Fibroblast of skin of scalp (primary cell): ENCODE measurements around the gene ENAH.

Experiments
- DNase-seq: peaks from one replicate; pipeline ENCODE4 v3.0.0-alpha.2; 2013

Gene ENAH

DNA sequence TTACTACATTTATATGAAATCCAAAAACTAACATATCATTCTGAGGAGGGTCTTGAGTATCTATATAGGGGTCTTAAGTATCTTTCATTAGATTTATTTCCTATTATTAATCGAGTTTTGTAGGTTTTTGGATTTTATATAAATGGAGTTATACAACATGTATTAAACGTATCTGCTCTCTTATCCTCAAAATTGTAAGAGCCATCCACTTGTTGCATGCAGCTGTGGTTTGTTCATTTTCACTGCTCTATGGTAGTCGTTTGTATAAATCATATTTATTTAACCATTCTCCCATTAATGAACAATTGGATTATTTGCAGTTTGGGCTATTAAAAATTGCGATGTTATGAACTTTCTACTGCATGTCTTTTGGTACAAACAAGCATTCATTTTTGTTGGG lies 97.1 kb downstream of the ENAH start:
- no peak for DNase-seq

DNA sequence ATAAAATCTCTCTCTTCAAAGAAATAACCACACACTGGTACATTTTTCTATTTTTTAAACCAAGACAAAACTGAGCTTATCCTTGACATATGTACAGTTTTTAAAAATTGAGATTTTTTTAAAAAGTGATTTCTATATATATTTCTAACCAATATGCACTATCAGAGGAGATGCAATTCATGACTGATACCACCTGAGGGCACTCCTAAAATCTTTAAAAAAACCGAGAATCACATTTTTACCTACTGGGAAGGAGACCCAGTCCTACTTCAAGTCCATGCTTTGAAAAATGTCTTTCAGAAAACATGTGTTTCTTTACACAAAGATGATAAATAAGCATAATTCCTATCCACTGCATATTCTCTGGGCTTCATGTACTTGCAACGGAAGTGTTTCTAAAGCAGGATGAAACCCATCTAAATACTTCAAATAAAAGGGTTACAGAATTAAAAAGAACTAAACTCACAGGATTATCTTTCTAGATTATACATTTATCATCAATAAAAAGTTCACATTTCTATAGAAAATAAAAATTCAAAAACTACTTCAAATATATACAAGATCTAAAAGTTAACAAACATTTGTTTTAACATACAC lies 98.6 kb downstream of the ENAH start:
- DNase-seq: peak; percentile 27

DNA sequence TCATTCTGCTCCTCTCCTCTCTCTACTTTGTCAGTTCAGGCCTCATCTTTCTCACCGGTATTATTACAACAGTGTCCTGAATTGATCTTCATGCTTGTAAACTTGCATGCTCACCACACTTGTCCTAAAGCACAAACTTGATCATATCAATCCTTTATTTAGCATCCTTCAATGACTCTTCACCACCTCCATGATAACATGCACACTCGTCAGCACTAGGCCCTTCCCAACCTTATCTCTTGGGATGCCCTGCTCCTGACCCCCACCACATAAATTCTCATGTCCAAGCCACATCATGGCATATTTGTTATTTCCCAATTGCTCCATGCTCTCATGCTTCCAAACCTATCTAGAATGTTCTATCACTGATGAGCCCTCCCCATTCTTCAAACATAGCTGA lies 103.1 kb downstream of the ENAH start:
- no peak for DNase-seq

DNA sequence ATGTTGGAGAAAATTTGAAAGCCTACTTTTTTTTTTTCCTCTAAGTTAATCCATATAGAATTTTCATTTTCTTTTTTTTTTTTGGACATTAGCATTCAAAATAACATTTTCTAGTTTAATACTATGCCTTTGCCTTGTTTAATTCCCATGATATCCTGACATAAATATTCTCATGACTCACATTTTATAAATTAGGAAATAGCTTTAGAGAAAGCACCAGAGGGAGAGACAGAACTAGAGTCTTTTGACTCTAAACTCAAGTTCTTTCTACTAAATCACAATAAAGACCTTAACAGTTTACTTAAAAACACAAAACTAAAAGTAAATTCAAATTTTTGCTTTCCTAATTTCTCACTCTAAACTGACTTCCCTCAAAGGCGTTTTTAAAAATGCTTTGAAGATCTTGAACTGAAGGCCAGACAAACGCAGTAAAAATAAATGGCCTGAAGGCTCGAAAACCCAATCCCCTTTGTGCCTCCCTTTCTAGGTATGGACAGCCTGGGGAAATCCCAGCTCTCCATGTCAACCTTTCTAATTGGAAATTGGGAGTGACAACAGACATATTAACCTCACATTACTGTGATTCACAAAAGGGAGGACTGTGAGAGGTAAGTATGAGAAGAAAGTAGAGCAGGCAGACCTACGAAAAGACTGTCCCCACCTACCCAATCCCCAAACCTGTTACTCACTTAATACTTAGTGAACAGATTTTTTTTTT lies 104.6 kb downstream of the ENAH start:
- DNase-seq: peak; percentile 38

DNA sequence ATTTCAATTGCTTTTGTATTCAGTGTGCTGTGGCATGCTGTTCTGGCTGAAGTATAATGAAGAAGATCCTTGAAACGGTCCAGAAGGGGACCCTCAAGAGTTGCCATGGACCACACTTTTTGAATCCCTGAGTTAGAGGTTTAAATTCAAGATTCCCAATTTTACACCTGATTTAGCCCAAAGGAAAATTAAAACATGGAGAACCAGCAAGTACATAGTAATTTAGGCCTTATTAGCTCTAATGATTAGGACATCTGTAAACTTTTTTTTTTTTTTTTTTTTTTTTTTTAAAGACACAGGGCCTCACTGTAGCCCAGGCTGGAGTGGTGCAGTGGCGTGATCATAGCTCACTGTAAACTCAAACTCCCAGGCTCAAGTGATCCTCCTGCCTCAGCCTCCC lies 107.3 kb downstream of the ENAH start:
- DNase-seq: no peak

DNA sequence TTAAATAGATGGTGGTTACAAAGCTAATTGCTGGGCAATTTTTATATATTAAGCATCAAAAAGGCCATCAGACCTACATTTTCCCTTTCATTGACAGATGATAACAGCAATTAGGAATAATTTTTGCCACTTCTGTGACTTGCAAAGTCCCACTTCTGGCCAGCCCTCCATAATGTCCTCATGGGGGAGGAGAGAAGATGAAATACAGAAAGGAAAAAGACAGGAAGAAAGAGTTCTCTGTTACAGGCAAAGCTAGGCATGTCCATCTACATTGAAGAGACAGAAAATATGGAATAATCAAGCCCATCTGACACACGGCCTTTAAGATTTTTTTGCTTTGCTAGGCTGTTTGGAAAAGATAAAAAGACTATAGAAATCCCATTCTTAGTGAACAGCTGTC lies 108.0 kb downstream of the ENAH start:
- DNase-seq: no peak

DNA sequence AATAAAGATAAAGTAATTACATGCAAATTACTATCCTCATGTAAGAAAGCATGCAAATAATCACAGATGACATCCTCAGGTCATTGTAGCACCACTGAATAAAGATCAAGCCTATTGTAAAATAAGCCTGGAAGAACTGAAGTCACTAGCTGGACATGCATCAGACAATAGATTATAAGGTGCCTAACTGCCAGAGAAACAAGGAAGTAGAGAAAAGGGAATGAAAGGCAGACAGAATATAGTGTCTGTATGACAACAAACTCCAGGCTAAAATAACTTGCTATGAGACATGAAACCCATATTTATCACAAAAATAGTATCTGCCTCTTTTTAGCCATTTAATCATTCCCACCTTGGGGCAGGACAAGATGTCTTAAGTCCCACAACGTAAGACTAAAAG lies 108.7 kb downstream of the ENAH start:
- no peak for DNase-seq

DNA sequence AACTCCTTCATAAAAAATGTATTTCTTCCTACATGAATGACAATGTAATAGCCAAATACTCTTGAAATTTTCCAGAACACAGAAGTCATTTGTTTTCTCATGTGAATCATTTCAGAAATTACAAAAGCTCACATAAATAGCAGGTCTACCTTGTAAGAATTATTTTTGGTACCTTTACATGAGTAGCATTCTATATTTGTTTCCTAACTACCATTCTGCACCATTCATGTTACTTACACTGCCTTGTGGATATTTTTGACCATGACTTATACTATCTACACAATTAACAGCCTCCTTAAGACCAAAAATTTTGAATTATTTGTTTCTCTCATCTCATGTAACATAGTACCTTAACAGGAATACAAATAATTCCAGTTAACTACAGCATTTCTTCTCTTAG lies 109.6 kb downstream of the ENAH start:
- DNase-seq: no peak

DNA sequence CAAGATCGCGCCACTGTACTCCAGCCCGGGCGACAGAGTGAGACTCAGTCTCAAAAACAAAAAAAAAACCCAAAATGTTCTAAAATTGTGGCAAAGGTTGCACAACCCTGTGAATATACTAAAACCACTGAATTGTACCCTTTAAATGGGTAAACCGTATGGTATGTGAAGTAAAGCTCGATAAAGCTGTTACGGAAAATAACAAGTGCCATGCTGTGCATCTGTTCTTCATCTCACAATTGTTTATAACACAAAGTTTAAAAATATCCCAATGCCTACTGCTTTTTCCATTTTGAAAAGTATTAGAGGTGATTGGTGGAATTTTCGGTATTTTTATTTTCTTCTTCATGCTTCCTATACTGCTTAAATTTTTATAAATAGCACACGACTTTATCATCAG lies 111.5 kb downstream of the ENAH start:
- no peak for DNase-seq

DNA sequence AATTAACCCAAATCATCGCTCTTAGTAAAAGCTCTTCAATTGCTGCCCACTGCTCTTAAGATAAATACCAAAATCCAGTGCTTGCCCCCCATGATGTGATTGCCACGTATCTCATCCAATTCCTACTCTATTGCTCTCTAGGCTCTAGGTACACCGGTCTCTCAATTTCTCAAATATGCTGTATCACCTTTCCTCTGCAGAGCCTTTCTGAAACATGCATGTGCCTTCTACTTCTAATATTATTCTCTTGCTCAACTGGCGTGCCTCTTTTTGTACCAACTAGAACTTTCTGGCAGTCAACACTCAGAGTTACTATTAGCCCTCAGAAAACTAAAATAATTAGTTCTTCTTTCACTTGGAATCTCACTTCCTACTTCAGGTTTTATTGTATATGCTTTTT lies 113.3 kb downstream of the ENAH start:
- DNase-seq: no peak

DNA sequence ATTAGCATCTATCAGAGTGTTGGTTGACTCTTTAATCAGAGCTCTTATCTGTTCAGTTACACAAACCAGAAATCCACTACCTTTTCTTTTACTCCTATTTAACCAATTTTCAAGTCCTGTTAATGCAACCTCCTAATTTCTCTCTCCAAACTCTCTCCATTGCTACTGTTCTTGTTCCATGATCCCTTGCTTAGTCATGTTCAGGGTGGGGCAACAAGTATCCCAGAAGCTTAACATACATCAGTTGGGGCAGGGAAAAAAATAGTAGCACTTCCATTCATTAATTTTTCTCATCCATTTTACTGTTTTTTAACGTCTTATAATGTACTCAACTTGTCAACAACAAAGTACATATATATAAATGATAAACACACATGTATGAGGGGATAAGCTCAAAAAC lies 113.9 kb downstream of the ENAH start:
- DNase-seq: no peak

DNA sequence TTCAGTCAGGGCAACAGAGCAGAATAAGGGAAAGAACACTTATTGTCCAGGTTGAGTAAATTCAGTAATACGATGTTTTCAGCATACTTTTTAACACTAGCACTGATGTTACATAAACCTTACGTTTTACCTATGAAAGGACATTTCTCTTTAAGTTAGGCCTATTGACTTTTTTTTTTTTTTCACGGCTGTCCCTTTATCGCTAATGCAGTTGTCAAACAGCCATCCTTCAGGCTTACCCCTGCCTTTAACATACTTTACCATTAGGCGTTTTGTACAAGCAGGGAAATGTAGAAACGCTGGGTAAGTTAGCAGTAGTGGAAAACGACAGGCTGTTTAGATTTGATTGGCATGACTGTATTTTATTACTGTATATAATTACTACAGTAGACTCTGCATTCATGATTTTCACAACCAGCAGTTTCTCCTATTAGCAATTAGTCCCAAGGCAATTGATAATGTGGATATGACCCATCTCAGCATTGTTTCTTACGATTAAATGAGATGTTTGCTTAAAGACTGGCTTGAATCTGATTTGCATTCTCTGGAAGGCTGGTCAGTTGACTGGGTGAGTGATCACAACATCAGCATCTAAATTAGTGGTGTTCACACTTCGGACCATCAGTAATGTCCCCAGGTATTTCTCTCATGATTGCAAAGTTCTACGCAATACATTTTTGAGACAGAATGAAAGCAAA lies 115.2 kb downstream of the ENAH start:
- DNase-seq: no peak

DNA sequence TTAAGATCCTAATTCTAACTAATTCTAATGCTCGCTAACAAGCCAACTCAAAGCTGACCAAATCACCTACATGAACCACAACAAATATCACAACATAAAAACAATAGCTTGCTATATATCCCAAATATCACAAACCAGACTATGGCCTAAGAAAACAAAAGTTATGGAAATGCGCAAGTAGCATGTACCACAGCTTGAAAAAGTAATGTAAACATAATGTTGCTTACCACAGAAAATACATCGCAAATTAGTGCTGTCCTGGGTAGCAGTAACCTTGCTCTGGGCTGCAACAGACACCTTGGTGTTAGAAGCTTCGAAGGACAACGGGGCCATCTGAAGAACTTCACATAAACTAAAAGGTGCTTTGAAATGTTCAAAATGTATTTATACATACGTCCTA lies 117.6 kb downstream of the ENAH start:
- DNase-seq: no peak

DNA sequence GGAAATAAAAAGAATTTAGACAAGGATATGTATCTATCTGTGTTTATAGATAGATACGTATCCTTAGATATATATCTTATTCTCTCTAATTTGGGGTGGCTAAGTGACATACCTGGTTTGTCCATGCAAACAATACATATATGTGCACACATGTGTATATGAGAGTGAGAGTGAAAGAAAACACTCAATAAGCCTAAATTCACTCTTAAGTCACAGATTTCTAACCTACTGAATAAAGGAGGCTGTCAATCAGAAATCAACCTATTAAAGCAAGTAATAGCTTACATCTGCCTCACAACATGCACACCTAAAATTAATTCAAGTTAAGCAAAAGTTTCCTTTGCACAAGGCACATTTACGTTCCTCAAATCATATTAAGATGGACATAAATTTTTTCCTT lies 118.2 kb downstream of the ENAH start:
- no peak for DNase-seq

DNA sequence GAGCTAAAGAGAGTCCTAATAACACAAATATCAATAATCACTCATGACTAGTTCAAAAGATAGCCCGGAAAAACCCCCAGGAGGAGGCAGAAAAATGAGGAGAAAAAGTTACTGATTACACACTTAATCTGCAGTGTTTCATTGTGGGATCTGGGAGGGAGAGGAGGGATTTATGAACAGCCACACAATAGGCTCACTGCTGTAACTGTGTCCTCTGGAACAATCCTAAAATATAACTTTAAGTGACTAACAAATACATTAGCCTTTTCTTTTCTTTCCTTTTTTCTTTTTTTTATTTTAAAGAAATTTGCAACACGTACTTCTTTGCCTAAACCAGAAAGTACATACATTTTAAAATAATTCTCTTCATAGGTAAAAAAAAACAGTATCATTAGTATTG lies 118.8 kb downstream of the ENAH start:
- no peak for DNase-seq

DNA sequence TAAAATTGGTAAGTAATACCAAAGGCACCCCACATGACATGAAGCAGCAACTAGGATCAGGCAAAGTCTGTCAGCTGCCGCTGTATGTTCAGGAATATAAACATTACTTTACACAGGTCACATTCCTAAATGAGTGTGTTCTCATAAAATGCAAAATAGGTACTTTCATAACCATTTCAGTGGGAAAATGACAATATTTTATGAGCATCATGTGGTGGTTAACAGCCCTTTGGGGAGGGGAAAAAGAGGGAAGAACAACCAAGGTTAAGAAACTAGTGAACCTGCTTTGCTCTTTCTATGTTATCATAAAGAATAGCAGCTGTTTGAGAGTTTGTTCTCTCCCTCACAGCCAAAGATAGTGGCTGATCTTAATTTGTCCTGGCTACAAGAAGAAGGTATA lies 119.7 kb downstream of the ENAH start:
- DNase-seq: no peak

DNA sequence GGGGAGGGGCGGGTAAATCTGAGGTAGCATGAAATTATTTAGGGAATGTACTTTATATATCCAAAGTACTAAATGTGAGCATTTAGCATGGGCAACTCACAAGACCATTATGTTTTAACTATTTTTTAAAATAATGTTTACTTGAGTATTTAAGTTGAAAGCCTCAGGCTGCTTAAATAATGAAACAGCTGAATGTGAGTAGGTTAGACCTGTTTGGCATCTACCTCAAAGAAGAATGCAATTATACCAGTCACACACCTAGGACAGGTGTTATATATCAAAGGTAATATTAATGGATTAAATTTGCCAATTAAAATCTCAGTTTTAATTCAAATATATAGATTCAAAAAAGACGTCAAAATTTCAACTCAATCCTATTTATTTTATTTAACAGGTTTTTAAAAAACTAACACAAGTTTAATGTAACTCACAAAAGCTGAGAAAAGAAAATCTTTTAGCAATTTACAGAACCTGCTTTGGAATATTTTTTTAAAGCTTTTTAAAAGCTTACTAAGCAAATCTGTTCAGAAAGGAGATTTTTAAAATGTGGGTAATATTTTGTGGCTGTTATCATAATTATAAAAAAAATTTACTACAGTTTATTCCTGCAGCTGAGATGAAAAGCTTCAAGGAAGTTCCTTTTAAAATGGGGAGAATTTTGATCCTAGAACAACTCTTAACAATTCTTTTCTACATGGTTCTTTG lies 120.5 kb downstream of the ENAH start:
- no peak for DNase-seq

DNA sequence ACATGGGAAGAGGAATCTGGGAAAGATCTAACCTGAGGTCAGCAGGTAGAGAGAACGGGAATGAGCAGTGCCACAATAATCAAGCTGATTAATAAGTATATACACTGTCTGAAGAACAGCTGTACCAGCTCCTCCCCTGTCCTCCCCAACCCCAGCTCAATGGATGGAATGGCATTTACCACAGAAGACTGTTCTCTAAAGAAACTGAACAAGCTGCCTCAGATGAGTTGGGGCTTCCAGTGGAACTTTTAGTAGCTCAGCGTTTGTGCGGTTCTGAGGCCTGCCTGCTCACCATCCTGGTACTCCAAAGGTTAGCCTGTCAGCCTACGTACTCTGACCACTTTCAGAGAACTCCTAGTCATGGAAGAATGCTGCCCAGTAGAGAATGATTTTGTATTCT lies 123.2 kb downstream of the ENAH start:
- no peak for DNase-seq

DNA sequence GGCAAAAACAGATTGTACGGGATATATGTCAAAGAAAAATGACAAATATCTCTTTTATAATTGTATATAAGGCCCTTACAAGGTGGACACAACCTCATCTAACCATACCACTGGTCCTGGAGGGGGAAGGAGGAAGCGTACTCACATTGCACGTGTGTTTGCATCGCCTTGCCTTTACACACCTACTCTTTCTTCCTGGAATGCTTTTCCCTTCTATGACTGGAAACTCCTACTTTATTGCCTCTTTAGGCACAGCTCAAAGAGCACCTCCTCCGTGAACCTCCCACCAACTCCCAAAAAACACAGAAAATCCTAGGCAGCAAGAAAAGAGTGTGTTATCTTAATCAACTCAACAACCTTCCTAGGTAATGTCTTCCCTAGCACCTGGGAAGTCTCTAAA lies 125.3 kb downstream of the ENAH start:
- DNase-seq: no peak

DNA sequence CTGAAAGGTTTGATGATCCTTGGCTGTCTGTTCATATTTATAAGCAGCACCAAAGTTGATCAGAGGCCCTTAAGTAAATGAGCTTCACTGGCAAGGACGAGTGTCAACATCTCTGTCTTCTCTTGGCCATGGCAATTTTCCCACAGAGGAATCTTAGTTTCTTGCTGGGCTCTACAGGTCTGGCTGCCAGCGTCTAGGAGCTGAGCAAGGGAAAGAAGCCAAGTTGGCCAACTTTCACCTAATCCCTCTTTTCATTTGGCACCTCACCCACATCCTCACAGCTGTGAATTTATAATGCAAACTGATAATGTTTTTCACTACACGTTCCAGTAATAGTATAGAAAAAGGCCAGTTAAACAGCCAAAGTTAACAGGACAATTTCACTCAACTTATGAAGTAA lies 126.0 kb downstream of the ENAH start:
- DNase-seq: no peak

DNA sequence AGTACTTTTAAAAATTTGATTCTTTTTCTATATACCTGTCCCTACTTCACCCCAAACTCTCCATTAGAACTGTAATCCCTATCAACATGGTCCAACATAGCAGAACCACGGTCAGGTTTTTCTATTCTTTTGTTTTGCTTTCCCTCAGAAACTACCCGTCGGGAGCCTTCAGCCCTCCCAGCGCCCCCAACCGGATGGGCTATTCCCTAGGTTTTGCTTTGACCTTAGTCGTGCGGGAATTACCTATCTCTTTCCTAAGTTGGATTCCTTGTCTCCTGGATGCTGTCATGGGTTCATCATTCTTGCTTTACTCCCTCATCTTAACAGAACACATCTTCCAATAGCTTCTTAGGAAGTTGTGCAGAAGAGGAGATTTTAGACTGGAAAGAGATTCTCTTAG lies 127.5 kb downstream of the ENAH start:
- DNase-seq: no peak

DNA sequence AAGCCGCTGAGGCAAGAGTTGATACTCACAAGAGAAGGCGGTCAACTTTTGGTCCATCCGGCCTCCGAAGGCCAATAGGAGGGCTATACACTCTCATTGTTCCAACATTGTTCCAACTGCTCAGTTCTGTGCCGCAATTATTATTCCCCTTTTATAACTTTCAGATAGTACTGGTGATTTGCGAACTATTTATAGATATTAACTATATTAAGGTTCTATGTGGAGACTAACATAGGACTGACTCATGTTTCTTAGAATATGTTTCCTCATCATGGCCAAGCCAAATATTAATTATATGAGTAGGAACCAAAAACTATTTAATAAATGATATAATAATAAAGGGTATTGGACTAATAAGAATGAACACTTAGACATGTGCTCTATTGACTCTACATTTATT lies 128.4 kb downstream of the ENAH start:
- no peak for DNase-seq

DNA sequence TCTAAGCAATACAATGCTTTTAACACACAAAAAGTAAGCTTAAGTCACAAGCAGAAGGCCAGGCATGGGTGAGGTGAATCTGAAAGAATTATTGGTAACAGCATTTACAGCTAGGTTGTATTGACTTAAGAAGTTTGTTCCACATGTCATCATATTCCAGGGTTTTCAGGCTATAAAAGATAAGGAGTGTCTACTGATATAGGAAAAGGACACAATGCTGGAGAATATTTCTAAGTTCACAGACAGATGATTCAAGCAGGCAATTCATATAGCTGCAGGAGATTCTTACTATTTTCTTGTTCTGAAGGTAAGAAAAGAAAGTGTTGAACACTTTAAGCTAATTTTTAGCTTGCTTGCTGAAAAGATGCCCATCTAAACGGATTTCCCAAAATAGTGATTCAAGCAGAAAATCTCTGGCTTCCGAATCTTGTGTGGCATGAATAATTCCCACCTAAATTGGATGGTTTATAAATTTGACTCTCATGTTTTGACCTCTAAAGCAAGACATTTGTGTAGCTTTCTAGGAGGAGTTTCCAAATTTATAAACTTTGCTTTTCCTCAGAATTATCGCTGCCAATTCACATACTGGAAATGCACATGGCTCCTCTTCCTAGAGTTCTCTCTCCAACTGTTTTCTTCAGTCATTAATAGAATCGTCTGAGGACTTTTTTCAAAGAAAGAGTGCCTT lies 129.5 kb downstream of the ENAH start:
- DNase-seq: no peak
